NCI-H345 treated with DMSO at 0.1 percent for 48 hours (cell line): ENCODE measurements around the gene ALDH5A1.
A peak's percentile ranks its signal among the peaks of the same experiment; 100 is the strongest.

Experiments used
- DNase-seq: peaks from one replicate; lab custom pipeline; 2025; ENCODE audit not compliant: unreplicated experiment; lab: John Stamatoyannopoulos, UW

ALDH5A1 gene

GRCh38 chr6:24564081-24564480, 69.3 kb downstream of the ALDH5A1 start:
- DNase-seq = no peak

- DNase-seq = no peak
These were observed 70.4 kb downstream of the ALDH5A1 start for GRCh38 chr6:24565196-24565595.

- no peak for DNase-seq
These were observed 71.4 kb downstream of the ALDH5A1 start for GRCh38 chr6:24566020-24566767.

GRCh38 chr6:24568683-24569082, 73.9 kb downstream of the ALDH5A1 start:
- DNase-seq = no peak

- no peak for DNase-seq
These were observed 75.0 kb downstream of the ALDH5A1 start for GRCh38 chr6:24569811-24570210.

GRCh38 chr6:24571361-24571760, 76.6 kb downstream of the ALDH5A1 start:
- DNase-seq = no peak

- DNase-seq = no peak
These were observed 80.0 kb downstream of the ALDH5A1 start for GRCh38 chr6:24574809-24575208.

- no peak for DNase-seq
These were observed 81.7 kb downstream of the ALDH5A1 start for GRCh38 chr6:24576447-24576846.

- DNase-seq = peak; percentile 63
These were observed 86.4 kb downstream of the ALDH5A1 start for GRCh38 chr6:24581084-24581669.

GRCh38 chr6:24583463-24584381, 89.0 kb downstream of the ALDH5A1 start:
- peak; percentile 98 for DNase-seq

- peak; percentile 94 for DNase-seq
These were observed 89.6 kb downstream of the ALDH5A1 start for GRCh38 chr6:24584382-24584720.
